Activated CD8-positive, alpha-beta memory T cell treated with anti-CD3 and anti-CD28 coated beads, Interleukin-2, amount 50 U/mL, for 1 hour (primary cell): ENCODE measurements around the gene CDH23.

Source experiments
- DNase-seq: peaks from one replicate; pipeline ENCODE4 v3.0.0-alpha.2; 2020; ENCODE audit errors: extremely low read depth

CDH23 gene

GRCh38 chr10:71659111-71659634 is 262.5 kb downstream of the CDH23 start:
- no peak for DNase-seq

- DNase-seq: no peak
Observed at GRCh38 chr10:71659737-71660136, 263.0 kb downstream of the CDH23 start.

- DNase-seq: no peak
Observed at GRCh38 chr10:71660313-71660712, 263.6 kb downstream of the CDH23 start.

- DNase-seq: no peak
Observed at GRCh38 chr10:71661060-71661622, 264.4 kb downstream of the CDH23 start.

- no peak for DNase-seq
Observed at GRCh38 chr10:71661779-71662336, 265.1 kb downstream of the CDH23 start.

- DNase-seq: no peak
Observed at GRCh38 chr10:71663311-71663710, 266.6 kb downstream of the CDH23 start.

GRCh38 chr10:71664585-71664984 is 267.9 kb downstream of the CDH23 start:
- DNase-seq: no peak

- no peak for DNase-seq
Observed at GRCh38 chr10:71665456-71665855, 268.7 kb downstream of the CDH23 start.

- DNase-seq: no peak
Observed at GRCh38 chr10:71666639-71667386, 270.1 kb downstream of the CDH23 start.

- DNase-seq: no peak
Observed at GRCh38 chr10:71667387-71667752, 270.6 kb downstream of the CDH23 start.

GRCh38 chr10:71671994-71672946 is 275.6 kb downstream of the CDH23 start:
- DNase-seq: no peak

GRCh38 chr10:71675295-71675970 is 278.7 kb downstream of the CDH23 start:
- DNase-seq: no peak

GRCh38 chr10:71677261-71677660 is 280.5 kb downstream of the CDH23 start:
- DNase-seq: no peak

- DNase-seq: no peak
Observed at GRCh38 chr10:71678057-71678805, 281.5 kb downstream of the CDH23 start.

- no peak for DNase-seq
Observed at GRCh38 chr10:71679425-71679824, 282.7 kb downstream of the CDH23 start.

- no peak for DNase-seq
Observed at GRCh38 chr10:71681977-71682376, 285.3 kb downstream of the CDH23 start.

GRCh38 chr10:71683301-71683700 is 286.6 kb downstream of the CDH23 start:
- DNase-seq: no peak

- no peak for DNase-seq
Observed at GRCh38 chr10:71684356-71685173, 287.8 kb downstream of the CDH23 start.

- DNase-seq: no peak
Observed at GRCh38 chr10:71685554-71686232, 289.0 kb downstream of the CDH23 start.
